ENCODE measurements around the gene EMSY. TPM values are rescaled to one million over a fixed set of nuclear protein-coding genes. Genes with fewer than 3 reads are reported as not detected.
"Not testable (repeated sequence)": the region's sequence is repeated elsewhere in the genome, so short reads cannot be mapped to it uniquely, and the experiment has no call there.

Gene EMSY
- total and polyA plus RNA-seq, 11 donors = 5.8 to 37.6 (median 16.6) TPM

- WGBS, 4 donors = 56 to 73% (median 62%) methylated on average over 1 of the region's 1 CpG
- no peak overlapping the region for H3K27ac ChIP-seq
- DNase-seq (no peak), ATAC-seq (no peak)
- H3K36me3 ChIP-seq = no peaks in the 10 kb centered on the region
- H3K27me3 ChIP-seq = no peaks in the 10 kb centered on the region
- H3K4me1 ChIP-seq = peaks cover 0 to 7% (median 0%) of the 10 kb centered on the region in 12 donors
- no peak for TF ChIP-seq POLR2A (IDR thresholded peaks at IDR 0.05)
- TF ChIP-seq CTCF (IDR thresholded peaks at IDR 0.05) = no peak
- intact Hi-C loops (cut with DNase I) = no loop called here
- no peak overlapping the region for H3K4me3 ChIP-seq
- H3K9me3 ChIP-seq = no peaks in the 10 kb centered on the region
Observed at GRCh38 chr11:76400967-76401366, 43.9 kb upstream of the EMSY start.

DNA sequence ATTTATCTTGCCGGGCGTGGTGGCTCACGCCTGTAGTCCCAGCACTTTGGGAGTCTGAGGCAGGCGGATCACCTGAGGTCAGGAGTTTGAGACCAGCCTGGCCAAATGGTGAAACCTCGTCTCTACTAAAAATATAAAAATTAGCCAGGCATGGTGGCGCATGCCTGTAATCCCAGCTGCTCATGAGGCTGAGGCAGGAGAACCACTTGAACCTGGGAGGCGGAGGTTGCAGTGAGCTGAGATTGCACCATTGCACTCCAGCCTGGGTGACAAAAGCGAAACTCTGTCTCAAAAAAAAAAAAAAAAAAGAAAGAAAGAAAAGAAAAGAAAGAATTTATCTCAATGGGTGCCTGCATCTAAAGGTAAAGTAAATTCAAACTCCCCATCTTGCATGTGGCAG is 43.3 kb upstream of the EMSY start:
- H3K4me1 ChIP-seq; intact Hi-C loops (cut with DNase I): not testable (repeated sequence)
- 89 to 91% (median 90%) methylated on average over 8 of the region's 8 CpGs for WGBS, 4 donors

GRCh38 chr11:76406359-76406758 is 38.5 kb upstream of the EMSY start:
- no peak overlapping the region for H3K27ac ChIP-seq
- no peaks in the 10 kb centered on the region for H3K27me3 ChIP-seq
- H3K9me3 ChIP-seq = no peaks in the 10 kb centered on the region
- ATAC-seq (no peak), DNase-seq (no peak)
- no peak overlapping the region for H3K4me3 ChIP-seq
- 94 to 98% (median 97%) methylated on average over 4 of the region's 4 CpGs for WGBS, 4 donors
- H3K36me3 ChIP-seq = no peaks in the 10 kb centered on the region
- no peaks in the 10 kb centered on the region for H3K4me1 ChIP-seq
- TF ChIP-seq POLR2A (IDR thresholded peaks at IDR 0.05) = no peak
- no peak for TF ChIP-seq CTCF (IDR thresholded peaks at IDR 0.05)
- intact Hi-C loops (cut with DNase I) = no loop called here

More for the DNA sequence above, 43.3 kb upstream of the EMSY start:
- H3K27ac ChIP-seq, H3K36me3 ChIP-seq, H3K27me3 ChIP-seq, ATAC-seq, DNase-seq, H3K9me3 ChIP-seq, H3K4me3 ChIP-seq: not testable (repeated sequence)

GRCh38 chr11:76408171-76408965 is 36.5 kb upstream of the EMSY start:
- 61 to 73% (median 66%) methylated on average over 7 of the region's 7 CpGs for WGBS, 4 donors
- DNase-seq (no peak), ATAC-seq (no peak)
- Histone ChIP-seq H3K9me3 (no peaks in the 10 kb centered on the region), H3K4me1 (no peaks in the 10 kb centered on the region), H3K27me3 (no peaks in the 10 kb centered on the region), H3K36me3 (no peaks in the 10 kb centered on the region), H3K27ac (no peak overlapping the region), H3K4me3 (no peak overlapping the region)
- no peak for TF ChIP-seq CTCF (IDR thresholded peaks at IDR 0.05)
- TF ChIP-seq POLR2A (IDR thresholded peaks at IDR 0.05) = no peak
- intact Hi-C loops (cut with DNase I) = no loop called here
